Caco-2 (cell line): Measurements from ENCODE around the gene AQR. TPM values are rescaled to one million over a fixed set of nuclear protein-coding genes. Genes with fewer than 3 reads are reported as not detected.

Experiments
- BruUV-seq: library from RNA; stranded (reverse); fragments of 400-500 nt; replicated peaks from 2 replicates; lab custom pipeline; 2021; lab: Mats Ljungman, UMichigan
- CTCF ChIA-PET: fragments of 300-600 bp; sonication (Branson Sonifier 250); formaldehyde crosslinking; loops from one replicate; lab custom pipeline; 2022; ENCODE audit warnings: antibody characterized with exemption; lab: Charles Lee
- POLR2A ChIA-PET: fragments of 300-600 bp; sonication (Branson Sonifier 250); formaldehyde crosslinking; loops from one replicate; lab custom pipeline; 2022; ENCODE audit warnings: antibody characterized with exemption; lab: Charles Lee
- DNase-seq, 2 experiments: peaks; one replicate each; pipeline versions ENCODE4 v3.0.0 to v3.0.0-alpha.2; 2020 to 2022
- H3K27me3 ChIP-seq: replicated peaks from 2 replicates; pipeline ENCODE4 v1.6.0; 2011; ENCODE audit warnings: low read length; ENCODE audit not compliant: control insufficient read depth, insufficient read depth
- H3K36me3 ChIP-seq: 2 replicates; pipeline ENCODE4 v1.5.1; 2011; ENCODE audit warnings: low read length; ENCODE audit not compliant: control insufficient read depth, insufficient read depth
- H3K4me1 ChIP-seq: fragments of 250-450 bp; sonication (Bioruptor Pico); 2 replicates; pipeline ENCODE4 v1.5.1; 2020; ENCODE audit warnings: mild to moderate bottlenecking
- H3K4me3 ChIP-seq: 2 replicates; pipeline ENCODE4 v1.5.1; 2011; ENCODE audit warnings: low read depth, mild to moderate bottlenecking, control low read depth, low read length
- H3K9me3 ChIP-seq: fragments of 250-450 bp; sonication (Bioruptor Pico); 2 replicates; pipeline ENCODE4 v1.5.1; 2020; ENCODE audit warnings: mild to moderate bottlenecking, moderate library complexity
- H3K27ac Mint-ChIP-seq: one replicate; pipeline ENCODE4 v1.8.0; 2022; ENCODE audit warnings: mixed read lengths; ENCODE audit not compliant: unreplicated experiment
- H3K27me3 Mint-ChIP-seq: one replicate; pipeline ENCODE4 v1.8.0; 2022; ENCODE audit warnings: mixed read lengths; ENCODE audit not compliant: insufficient read depth, unreplicated experiment
- H3K36me3 Mint-ChIP-seq: one replicate; pipeline ENCODE4 v1.8.0; 2022; ENCODE audit warnings: mild to moderate bottlenecking, mixed read lengths; ENCODE audit not compliant: insufficient read depth, unreplicated experiment
- H3K4me1 Mint-ChIP-seq: one replicate; pipeline ENCODE4 v1.8.0; 2022; ENCODE audit warnings: low read depth, mixed read lengths; ENCODE audit not compliant: unreplicated experiment
- H3K4me3 Mint-ChIP-seq: one replicate; pipeline ENCODE4 v1.8.0; 2022; ENCODE audit warnings: mild to moderate bottlenecking, moderate library complexity, mixed read lengths; ENCODE audit not compliant: unreplicated experiment
- H3K9me3 Mint-ChIP-seq: one replicate; pipeline ENCODE4 v1.8.0; 2022; ENCODE audit warnings: mixed read lengths; ENCODE audit not compliant: unreplicated experiment
- intact Hi-C: fragments of 100-400 bp; cut with micrococcal nuclease; formaldehyde crosslinking; loops from one replicate; pipeline ENCODE4 v1.10.0; 2022; ENCODE audit not compliant: unreplicated experiment
- total RNA-seq: library from RNA; stranded (reverse); gene quantifications from 2 replicates; pipeline ENCODE4 v1.2.3, GENCODE V29; 2022
- TF ChIP-seq, protein P1 (sequence below), 2 experiments: fragments of 200-600 bp in 1 of 2; IDR thresholded peaks; 1 replicate in 1 of 2; 2 replicates in 1 of 2; pipeline versions ENCODE4 v1.5.1 to v1.8.0; 2011 to 2022; ENCODE audit warnings: antibody characterized with exemption in 1 of 2, control low read depth in 1 of 2, inconsistent platforms in 1 of 2, low read depth in 1 of 2, low read length in 1 of 2, mild to moderate bottlenecking in 1 of 2, moderate library complexity in 1 of 2; ENCODE audit not compliant: insufficient read depth in 1 of 2, severe bottlenecking in 1 of 2, unreplicated experiment in 1 of 2

AQR gene
- total RNA-seq, 1 experiment from 2014 or later = 27.7 TPM

DNA sequence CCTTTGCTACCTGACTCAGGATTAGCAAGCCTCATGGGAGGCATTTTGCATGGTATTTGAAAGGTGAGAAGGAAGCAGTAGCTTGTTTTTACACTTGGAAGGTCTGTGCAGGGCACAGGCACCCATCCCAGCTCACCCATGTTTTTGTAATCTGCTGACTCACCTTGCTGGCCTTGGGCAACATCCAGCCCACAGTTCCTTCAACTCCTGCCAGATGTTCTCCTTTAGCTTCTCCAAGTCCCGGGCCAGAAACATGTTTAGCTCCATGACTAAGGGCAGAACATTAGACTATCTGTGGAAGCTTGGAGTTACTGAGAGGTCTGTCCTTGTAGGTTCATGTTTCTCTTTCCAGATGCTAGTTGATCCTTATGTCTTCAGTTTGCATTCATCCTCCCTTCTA is 31.0 kb upstream of the AQR start:
- H3K27me3 Mint-ChIP-seq = peaks cover 1% of the 10 kb centered on the region

GRCh38 chr15:34999906-35000305 is 30.4 kb upstream of the AQR start:
- H3K27me3 Mint-ChIP-seq = no peaks in the 10 kb centered on the region
- H3K36me3 ChIP-seq = no peaks in the 10 kb centered on the region
- no peaks in the 10 kb centered on the region for H3K9me3 ChIP-seq
- no TSS peak for BruUV-seq
- H3K4me3 Mint-ChIP-seq = no peak overlapping the region
- POLR2A ChIA-PET = no interaction called here
- H3K4me1 ChIP-seq = no peaks in the 10 kb centered on the region
- H3K4me3 ChIP-seq = no peak overlapping the region
- intact Hi-C loops = no loop called here
- H3K9me3 Mint-ChIP-seq = no peaks in the 10 kb centered on the region
- DNase-seq = no peak
- no peaks in the 10 kb centered on the region for H3K4me1 Mint-ChIP-seq
- TF ChIP-seq, protein P1, sequence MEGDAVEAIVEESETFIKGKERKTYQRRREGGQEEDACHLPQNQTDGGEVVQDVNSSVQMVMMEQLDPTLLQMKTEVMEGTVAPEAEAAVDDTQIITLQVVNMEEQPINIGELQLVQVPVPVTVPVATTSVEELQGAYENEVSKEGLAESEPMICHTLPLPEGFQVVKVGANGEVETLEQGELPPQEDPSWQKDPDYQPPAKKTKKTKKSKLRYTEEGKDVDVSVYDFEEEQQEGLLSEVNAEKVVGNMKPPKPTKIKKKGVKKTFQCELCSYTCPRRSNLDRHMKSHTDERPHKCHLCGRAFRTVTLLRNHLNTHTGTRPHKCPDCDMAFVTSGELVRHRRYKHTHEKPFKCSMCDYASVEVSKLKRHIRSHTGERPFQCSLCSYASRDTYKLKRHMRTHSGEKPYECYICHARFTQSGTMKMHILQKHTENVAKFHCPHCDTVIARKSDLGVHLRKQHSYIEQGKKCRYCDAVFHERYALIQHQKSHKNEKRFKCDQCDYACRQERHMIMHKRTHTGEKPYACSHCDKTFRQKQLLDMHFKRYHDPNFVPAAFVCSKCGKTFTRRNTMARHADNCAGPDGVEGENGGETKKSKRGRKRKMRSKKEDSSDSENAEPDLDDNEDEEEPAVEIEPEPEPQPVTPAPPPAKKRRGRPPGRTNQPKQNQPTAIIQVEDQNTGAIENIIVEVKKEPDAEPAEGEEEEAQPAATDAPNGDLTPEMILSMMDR (IDR thresholded peaks at IDR 0.05; ENCODE audit: insufficient read depth in 1 of 2, low read depth in 1 of 2, low read length in 1 of 2, severe bottlenecking in 1 of 2, unreplicated experiment in 1 of 2) = no peak
- no peak overlapping the region for H3K27ac Mint-ChIP-seq
- no peaks in the 10 kb centered on the region for H3K27me3 ChIP-seq
- CTCF ChIA-PET = no interaction called here
- no peaks in the 10 kb centered on the region for H3K36me3 Mint-ChIP-seq

More for the DNA sequence above, 31.0 kb upstream of the AQR start:
- H3K4me1 ChIP-seq = no peaks in the 10 kb centered on the region
- no peaks in the 10 kb centered on the region for H3K27me3 ChIP-seq
- ChIA-PET CTCF (no interaction called here), POLR2A (no interaction called here)
- no peaks in the 10 kb centered on the region for H3K4me1 Mint-ChIP-seq
- H3K4me3 Mint-ChIP-seq = no peak overlapping the region
- no peak for DNase-seq
- intact Hi-C loops = no loop called here
- TF ChIP-seq, protein P1 (IDR thresholded peaks at IDR 0.05; ENCODE audit: insufficient read depth in 1 of 2, low read depth in 1 of 2, low read length in 1 of 2, severe bottlenecking in 1 of 2, unreplicated experiment in 1 of 2) = no peak
- no peaks in the 10 kb centered on the region for H3K36me3 ChIP-seq
- H3K4me3 ChIP-seq = no peak overlapping the region
- H3K27ac Mint-ChIP-seq = no peak overlapping the region
- no peaks in the 10 kb centered on the region for H3K9me3 Mint-ChIP-seq
- BruUV-seq = no TSS peak
- no peaks in the 10 kb centered on the region for H3K36me3 Mint-ChIP-seq
- no peaks in the 10 kb centered on the region for H3K9me3 ChIP-seq

DNA sequence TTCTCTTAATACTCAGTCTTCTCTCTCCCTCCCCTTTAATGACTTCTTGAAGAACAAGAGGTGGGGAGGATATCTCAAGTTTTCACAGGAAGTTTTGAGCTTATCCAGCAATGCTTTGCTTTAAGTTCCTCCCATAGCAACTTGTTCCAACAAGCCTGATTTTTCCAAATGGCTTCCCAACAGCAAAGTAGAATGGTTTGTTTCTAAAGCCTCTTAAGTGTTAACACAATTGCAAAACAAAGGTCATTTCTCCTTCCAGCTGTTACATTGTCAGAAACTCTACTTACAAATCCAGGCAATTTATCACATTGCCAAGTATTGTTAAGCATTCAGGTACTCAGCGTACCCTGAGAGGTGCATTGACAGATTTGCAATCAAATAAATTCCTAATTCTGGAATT is 25.4 kb upstream of the AQR start:
- no peaks in the 10 kb centered on the region for H3K36me3 Mint-ChIP-seq
- Histone ChIP-seq H3K9me3 (no peaks in the 10 kb centered on the region), H3K4me3 (no peak overlapping the region), H3K27me3 (no peaks in the 10 kb centered on the region), H3K36me3 (no peaks in the 10 kb centered on the region), H3K4me1 (no peaks in the 10 kb centered on the region)
- no TSS peak for BruUV-seq
- H3K9me3 Mint-ChIP-seq = no peaks in the 10 kb centered on the region
- no peak overlapping the region for H3K27ac Mint-ChIP-seq
- H3K27me3 Mint-ChIP-seq = no peaks in the 10 kb centered on the region
- POLR2A ChIA-PET = no interaction called here
- H3K4me3 Mint-ChIP-seq = no peak overlapping the region
- intact Hi-C loops = no loop called here
- CTCF ChIA-PET = no interaction called here
- no peak for DNase-seq
- H3K4me1 Mint-ChIP-seq = no peaks in the 10 kb centered on the region
- TF ChIP-seq, protein P1 (IDR thresholded peaks at IDR 0.05; ENCODE audit: insufficient read depth in 1 of 2, low read depth in 1 of 2, low read length in 1 of 2, severe bottlenecking in 1 of 2, unreplicated experiment in 1 of 2) = no peak
